NCI-H1092 (cell line): ENCODE data around the gene KLB.

Experiments used
- DNase-seq: peaks from one replicate; lab custom pipeline; 2025; lab: John Stamatoyannopoulos, UW

KLB gene

GRCh38 chr4:39464886-39465501, 58.3 kb downstream of the KLB start:
- DNase-seq = no peak

GRCh38 chr4:39466747-39467146, 60.0 kb downstream of the KLB start:
- DNase-seq = no peak

- no peak for DNase-seq
Measured at GRCh38 chr4:39467464-39467863, 60.7 kb downstream of the KLB start.

GRCh38 chr4:39469429-39470077, 62.8 kb downstream of the KLB start:
- peak; percentile 45 for DNase-seq

GRCh38 chr4:39470402-39470801, 63.7 kb downstream of the KLB start:
- DNase-seq = no peak

- DNase-seq = no peak
Measured at GRCh38 chr4:39472396-39472795, 65.7 kb downstream of the KLB start.

GRCh38 chr4:39476187-39476895, 69.6 kb downstream of the KLB start:
- no peak for DNase-seq

- DNase-seq = no peak
Measured at GRCh38 chr4:39480251-39480650, 73.5 kb downstream of the KLB start.

GRCh38 chr4:39480902-39481695, 74.4 kb downstream of the KLB start:
- DNase-seq = no peak

GRCh38 chr4:39484582-39485272, 78.0 kb downstream of the KLB start:
- no peak for DNase-seq

GRCh38 chr4:39486221-39486804, 79.6 kb downstream of the KLB start:
- no peak for DNase-seq

GRCh38 chr4:39490322-39490721, 83.6 kb downstream of the KLB start:
- no peak for DNase-seq

- DNase-seq = no peak
Measured at GRCh38 chr4:39494354-39494753, 87.6 kb downstream of the KLB start.

- DNase-seq = no peak
Measured at GRCh38 chr4:39495446-39496213, 88.9 kb downstream of the KLB start.

GRCh38 chr4:39497909-39498726, 91.4 kb downstream of the KLB start:
- no peak for DNase-seq

GRCh38 chr4:39498727-39499020, 91.9 kb downstream of the KLB start:
- DNase-seq = no peak
